ENCODE measurements around the gene NOS1AP.

The NOS1AP gene

DNA sequence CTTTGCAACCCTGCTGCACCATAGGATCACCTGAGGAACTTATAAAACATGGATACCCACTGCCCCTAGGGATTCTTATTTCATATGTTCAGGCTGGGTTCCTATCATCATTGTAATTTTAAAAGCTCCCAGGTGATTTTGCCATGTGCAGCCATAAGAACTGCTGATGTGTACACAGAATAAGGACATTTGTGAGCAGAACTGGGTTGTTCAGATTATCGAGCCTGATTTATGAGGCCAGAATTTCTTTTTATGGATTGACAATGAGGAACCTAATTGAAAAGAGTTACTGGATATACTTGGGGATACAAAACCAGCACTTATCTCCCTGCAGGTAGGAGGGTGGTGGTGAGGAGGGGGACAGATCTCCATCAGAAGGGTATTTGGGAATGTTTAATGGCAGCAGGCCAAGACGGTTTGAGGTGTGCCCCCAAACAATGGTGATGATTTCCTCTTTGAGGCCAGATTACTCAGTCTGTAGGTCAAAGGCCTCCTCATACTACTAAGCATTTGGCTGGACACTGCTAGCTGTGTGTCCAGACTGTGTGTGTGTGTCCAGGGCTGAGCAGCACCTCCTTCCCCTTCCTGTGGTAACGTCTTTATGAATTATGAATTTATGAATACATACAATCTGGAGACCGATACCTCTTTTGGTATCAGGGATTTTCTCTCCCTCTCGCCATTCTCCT is 18.9 kb downstream of the NOS1AP start:
- no peak for DNase-seq (ENCODE audit: extremely low read depth, insufficient read length)
- no peaks in the 10 kb centered on the region for H3K36me3 ChIP-seq (ENCODE audit: control insufficient read depth, insufficient read depth, low read length)
- H3K27me3 ChIP-seq (replicated peaks; ENCODE audit: control insufficient read depth, insufficient read depth, low read length) = no peaks in the 10 kb centered on the region; the same call in 1 of the 2 replicates
- TF ChIP-seq, protein P1, sequence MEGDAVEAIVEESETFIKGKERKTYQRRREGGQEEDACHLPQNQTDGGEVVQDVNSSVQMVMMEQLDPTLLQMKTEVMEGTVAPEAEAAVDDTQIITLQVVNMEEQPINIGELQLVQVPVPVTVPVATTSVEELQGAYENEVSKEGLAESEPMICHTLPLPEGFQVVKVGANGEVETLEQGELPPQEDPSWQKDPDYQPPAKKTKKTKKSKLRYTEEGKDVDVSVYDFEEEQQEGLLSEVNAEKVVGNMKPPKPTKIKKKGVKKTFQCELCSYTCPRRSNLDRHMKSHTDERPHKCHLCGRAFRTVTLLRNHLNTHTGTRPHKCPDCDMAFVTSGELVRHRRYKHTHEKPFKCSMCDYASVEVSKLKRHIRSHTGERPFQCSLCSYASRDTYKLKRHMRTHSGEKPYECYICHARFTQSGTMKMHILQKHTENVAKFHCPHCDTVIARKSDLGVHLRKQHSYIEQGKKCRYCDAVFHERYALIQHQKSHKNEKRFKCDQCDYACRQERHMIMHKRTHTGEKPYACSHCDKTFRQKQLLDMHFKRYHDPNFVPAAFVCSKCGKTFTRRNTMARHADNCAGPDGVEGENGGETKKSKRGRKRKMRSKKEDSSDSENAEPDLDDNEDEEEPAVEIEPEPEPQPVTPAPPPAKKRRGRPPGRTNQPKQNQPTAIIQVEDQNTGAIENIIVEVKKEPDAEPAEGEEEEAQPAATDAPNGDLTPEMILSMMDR (IDR thresholded peaks at IDR 0.05; ENCODE audit: insufficient read depth, low read length, poor library complexity, severe bottlenecking) = no peak
- no peak overlapping the region for H3K4me3 ChIP-seq (replicated peaks; ENCODE audit: low read depth, low read length)

DNA sequence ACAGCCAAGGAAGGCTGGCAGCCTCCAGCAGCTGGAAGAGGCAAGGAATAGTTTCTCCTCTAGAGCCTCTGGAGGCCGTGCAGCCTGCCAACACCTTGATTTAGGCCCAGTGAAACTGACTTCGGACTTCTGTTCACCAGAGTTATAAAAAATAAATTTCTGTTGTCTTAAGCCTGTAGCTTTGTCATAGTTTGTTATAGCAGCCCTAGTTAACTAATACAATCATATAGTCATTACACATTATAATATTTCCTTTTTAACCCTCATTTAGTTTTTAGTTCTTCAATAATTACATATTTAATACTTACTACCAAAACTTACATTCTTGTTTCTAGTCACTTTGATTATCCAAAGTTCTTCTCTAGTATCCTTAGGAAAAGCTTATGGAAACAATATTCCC is 20.3 kb downstream of the NOS1AP start:
- Histone ChIP-seq H3K27me3 (replicated peaks; ENCODE audit: control insufficient read depth, insufficient read depth, low read length) (no peaks in the 10 kb centered on the region; the same call in 1 of the 2 replicates), H3K36me3 (ENCODE audit: control insufficient read depth, insufficient read depth, low read length) (no peaks in the 10 kb centered on the region), H3K4me3 (replicated peaks; ENCODE audit: low read depth, low read length) (no peak overlapping the region)
- DNase-seq (ENCODE audit: extremely low read depth, insufficient read length) = no peak
- TF ChIP-seq, protein P1 (IDR thresholded peaks at IDR 0.05; ENCODE audit: insufficient read depth, low read length, poor library complexity, severe bottlenecking) = no peak

DNA sequence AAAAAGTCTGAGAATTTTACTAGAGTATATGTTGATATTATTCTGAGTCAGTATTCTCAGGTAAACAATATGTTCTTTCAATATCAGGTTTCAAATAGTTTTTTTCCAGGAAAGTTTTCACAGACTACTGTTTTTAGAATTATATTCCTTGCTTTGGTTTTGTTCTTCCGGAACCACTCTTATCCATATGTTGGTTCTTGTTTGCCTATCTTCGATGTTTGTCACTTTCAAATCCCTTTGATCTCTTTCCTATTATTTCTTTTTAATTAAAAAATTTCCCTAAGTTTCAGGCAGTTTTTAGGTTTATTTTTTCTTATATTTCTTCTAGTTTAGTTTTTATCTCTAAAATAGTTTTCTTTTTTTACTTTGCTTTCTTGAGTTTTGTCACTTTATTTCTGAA is 20.9 kb downstream of the NOS1AP start:
- H3K4me3 ChIP-seq (replicated peaks; ENCODE audit: low read depth, low read length) = no peak overlapping the region
- DNase-seq (ENCODE audit: extremely low read depth, insufficient read length) = no peak
- H3K36me3 ChIP-seq (ENCODE audit: control insufficient read depth, insufficient read depth, low read length) = no peaks in the 10 kb centered on the region
- TF ChIP-seq, protein P1 (IDR thresholded peaks at IDR 0.05; ENCODE audit: insufficient read depth, low read length, poor library complexity, severe bottlenecking) = no peak
- no peaks in the 10 kb centered on the region; the same call in 1 of the 2 replicates for H3K27me3 ChIP-seq (replicated peaks; ENCODE audit: control insufficient read depth, insufficient read depth, low read length)

DNA sequence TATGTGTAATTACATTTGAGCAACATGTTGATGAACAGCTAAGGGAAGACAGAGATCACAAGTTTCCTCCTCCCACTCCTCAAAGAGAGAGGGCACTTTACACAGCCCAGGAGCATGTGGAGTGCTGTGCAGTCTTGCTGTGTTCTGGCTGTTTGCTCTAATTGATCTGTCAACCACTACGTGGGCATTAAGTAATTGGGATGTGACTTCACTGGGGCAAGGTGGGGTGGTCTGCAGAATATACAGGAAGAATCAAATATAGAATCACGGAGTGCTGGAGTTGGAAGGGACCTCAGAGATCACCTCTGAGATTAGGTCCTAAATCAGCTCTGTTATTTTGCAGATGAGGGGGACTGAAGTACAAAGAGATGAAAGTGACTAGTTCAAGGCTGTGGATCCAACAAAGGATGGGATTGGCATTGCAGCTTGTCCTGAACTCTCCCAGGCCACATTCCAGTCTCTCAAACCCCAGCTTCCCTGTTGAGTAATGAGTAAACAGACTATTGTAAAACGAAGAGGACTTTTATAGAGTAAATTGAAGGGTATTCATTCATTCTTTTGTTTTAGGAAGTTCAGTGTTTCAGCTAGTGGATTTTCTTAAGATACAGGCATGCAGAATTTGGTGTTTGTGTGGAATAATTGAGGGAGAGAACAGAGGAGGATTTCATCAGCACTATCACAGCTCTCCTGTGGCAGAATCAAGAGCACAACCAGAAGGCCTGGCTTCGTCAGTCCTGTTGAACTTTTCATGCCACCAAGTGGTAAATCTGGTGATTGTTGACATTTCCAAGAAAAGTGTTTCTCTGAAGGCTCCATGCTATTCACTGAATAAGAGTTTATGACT is 22.4 kb downstream of the NOS1AP start:
- Histone ChIP-seq H3K36me3 (ENCODE audit: control insufficient read depth, insufficient read depth, low read length) (no peaks in the 10 kb centered on the region), H3K4me3 (replicated peaks; ENCODE audit: low read depth, low read length) (no peak overlapping the region), H3K27me3 (replicated peaks; ENCODE audit: control insufficient read depth, insufficient read depth, low read length) (no peaks in the 10 kb centered on the region; the same call in 1 of the 2 replicates)
- TF ChIP-seq, protein P1 (IDR thresholded peaks at IDR 0.05; ENCODE audit: insufficient read depth, low read length, poor library complexity, severe bottlenecking) = no peak
- DNase-seq (ENCODE audit: extremely low read depth, insufficient read length) = no peak

DNA sequence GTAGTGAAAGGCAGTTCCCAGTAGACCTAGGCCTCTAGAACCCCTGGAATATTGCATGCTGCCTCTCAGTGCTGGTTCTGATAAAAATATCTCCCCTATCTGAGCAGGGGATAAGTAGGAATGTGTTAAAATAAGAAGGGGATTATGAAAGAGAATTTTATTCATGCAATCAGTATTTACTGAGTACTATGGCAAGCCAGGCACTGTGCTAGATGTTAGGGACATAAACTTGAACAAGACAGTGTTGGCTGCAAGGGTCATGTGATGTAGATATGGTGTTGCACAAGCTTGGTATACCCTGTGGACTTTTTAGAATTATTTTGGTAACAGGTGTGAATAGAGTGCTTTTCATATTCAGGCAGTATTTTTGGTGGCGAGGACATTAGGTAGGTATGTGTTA is 23.6 kb downstream of the NOS1AP start:
- Histone ChIP-seq H3K36me3 (ENCODE audit: control insufficient read depth, insufficient read depth, low read length) (no peaks in the 10 kb centered on the region), H3K4me3 (replicated peaks; ENCODE audit: low read depth, low read length) (no peak overlapping the region), H3K27me3 (replicated peaks; ENCODE audit: control insufficient read depth, insufficient read depth, low read length) (no peaks in the 10 kb centered on the region; the same call in 1 of the 2 replicates)
- TF ChIP-seq, protein P1 (IDR thresholded peaks at IDR 0.05; ENCODE audit: insufficient read depth, low read length, poor library complexity, severe bottlenecking) = no peak
- no peak for DNase-seq (ENCODE audit: extremely low read depth, insufficient read length)
